Ramos (cell line): ENCODE data around the gene EFNA3.

Experiments used
- in situ Hi-C: fragments of 300-500 bp; cut with MboI; formaldehyde crosslinking; loops from one replicate; pipeline ENCODE4 v1.14.3; 2022; ENCODE audit warnings: low sequenced_read_pairs; ENCODE audit not compliant: unreplicated experiment

The EFNA3 gene

GRCh38 chr1:155044812-155045657 is 33.6 kb upstream of the EFNA3 start:
- in situ Hi-C loops, result no loop called here

DNA sequence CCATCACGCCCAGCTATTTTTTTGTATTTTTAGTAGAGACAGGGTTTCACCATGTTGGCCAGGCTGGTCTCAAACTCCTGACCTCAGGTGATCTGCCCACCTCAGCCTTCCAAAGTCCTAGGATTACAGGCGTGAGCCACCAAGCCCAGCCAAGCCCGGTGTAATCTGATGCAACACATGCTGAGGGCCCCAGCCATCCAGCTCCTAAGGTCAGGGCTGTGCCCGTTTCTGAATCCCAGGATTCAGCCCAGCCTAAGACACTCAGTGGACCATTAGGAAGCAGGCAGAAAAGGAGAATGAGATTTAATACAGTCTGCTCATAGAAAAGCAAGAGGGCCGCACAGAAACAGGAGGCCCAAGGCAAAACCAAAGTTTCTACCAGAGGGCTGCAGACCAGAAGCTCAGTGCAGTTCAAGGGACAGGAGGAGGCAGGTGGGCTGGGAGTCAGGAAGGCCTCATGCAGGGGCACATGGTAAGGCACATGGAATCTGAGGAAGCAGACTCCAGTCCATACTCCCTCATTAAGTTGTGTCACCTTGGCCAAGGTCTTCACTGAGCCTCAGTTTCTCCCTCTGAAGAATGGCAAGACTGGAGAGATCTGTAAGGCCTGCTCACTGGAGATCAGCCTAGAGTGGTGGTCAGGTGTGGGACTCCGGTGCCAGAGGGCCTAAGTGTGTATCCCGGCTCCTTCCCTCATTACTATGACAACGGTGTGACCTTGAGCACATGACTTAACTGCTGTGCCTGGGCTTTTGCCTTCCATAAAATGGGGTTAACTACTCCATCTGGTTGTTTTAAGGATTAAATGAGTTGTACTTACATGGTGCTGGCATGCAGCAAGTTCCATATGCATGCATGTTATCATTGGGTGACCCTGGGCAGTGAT is 29.9 kb upstream of the EFNA3 start:
- in situ Hi-C loops, result no loop called here

- in situ Hi-C loops, result loop anchor here (25.0 kb wide), 1 partner anchor 388 kb away; no protein-coding TSS in a partner anchor
These were observed 28.7 kb upstream of the EFNA3 start for GRCh38 chr1:155049651-155050559.

DNA sequence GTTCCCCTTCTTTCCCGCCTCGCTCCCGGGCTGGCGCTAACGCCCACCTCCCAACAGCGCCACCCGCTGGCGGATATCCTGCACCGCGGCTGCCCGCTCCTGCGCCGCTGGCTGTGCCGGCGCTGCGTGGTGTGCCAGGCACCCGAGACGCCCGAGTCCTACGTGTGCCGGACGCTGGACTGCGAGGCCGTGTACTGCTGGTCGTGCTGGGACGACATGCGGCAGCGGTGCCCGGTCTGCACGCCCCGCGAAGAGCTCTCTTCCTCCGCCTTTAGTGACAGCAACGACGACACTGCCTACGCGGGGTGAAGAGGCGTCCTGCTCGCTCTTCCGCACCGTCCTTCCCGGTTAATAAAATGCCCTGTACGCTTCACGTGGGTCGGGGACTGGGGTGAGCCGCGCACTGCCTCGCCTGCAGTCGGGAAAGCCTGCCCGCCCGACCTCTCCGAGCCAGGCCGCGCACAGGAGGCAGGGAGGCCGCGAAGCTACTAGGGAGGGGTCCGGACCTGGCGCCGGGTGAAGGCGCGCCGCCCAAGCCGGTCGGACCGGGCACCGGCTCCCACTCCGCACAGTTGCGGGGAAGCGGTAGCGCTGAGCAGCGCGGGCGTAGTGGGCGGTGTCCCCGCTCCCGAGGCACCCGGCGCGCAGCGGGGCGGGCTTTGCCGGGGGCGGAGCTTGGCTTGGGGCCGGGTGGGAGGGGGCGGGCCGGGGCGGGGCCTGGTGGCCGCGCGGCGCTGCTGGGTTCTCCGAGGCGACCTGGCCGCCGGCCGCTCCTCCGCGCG is 27.9 kb upstream of the EFNA3 start, which contains the start of gene ADAM15:
Gene ADAM15, plus strand, starts transcription at position 757 of the 782 bp plus-strand sequence. CDS start 71 bp downstream, outside the sequence.
- in situ Hi-C loops, result loop anchor here (25.0 kb wide), 1 partner anchor 388 kb away; no protein-coding TSS in a partner anchor

DNA sequence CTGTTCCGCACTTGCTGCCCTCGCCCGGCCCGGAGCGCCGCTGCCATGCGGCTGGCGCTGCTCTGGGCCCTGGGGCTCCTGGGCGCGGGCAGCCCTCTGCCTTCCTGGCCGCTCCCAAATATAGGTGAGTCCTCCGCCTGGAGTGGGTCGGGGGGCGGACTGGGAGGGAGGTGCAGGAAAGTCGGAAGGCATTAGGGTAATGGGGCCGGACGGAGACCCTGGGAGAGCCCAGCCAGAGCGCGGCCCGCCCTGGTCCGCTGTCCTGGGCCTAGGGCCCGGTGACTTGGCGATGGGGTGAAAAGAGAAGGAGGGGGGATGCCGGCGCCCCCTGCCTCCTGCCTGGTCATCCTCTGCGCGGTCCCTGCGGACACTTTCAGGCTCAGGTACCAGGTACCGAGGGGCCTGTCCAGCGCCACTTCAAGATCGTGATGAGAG is 27.3 kb upstream of the EFNA3 start:
- in situ Hi-C loops, result loop anchor here (25.0 kb wide), 1 partner anchor 389 kb away; no protein-coding TSS in a partner anchor

DNA sequence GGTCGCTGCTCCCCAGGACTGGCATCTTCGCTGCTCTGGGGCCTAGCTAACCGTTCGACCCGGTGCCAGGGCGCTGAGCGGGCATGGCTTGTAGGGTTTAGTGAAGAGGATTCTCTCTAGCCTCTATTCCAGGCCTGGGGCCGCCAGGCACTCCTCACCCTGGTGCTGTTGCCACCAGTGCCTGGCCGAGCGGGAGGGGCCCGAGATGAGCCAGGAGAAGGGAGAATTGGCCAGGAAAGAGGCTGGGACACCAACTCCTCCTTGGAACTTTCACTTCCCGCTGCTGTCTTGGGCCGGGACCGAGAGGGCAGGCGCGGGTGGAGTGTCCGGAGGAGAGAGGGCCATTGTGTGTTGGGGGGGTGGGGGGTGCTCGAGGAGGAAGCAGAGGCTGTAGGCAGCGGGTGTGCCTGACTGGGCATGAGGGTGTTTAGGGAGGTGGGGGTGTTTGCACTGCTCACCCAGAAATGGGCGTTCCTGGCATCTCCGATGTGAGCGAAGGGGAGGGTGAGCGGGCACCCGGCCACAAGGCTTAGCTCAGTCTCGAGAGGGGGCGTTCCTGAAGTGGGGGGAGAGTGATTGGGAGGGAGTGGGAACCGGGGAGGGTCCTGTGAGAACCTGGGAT is 26.7 kb upstream of the EFNA3 start:
- in situ Hi-C loops, result loop anchor here (25.0 kb wide), 1 partner anchor 390 kb away; no protein-coding TSS in a partner anchor

GRCh38 chr1:155052439-155053395 is 25.9 kb upstream of the EFNA3 start:
- in situ Hi-C loops, result loop anchor here (25.0 kb wide), 1 partner anchor 390 kb away; no protein-coding TSS in a partner anchor

GRCh38 chr1:155053531-155054105 is 25.0 kb upstream of the EFNA3 start:
- in situ Hi-C loops, result loop anchor here (25.0 kb wide), 1 partner anchor 391 kb away; no protein-coding TSS in a partner anchor

- in situ Hi-C loops, result loop anchor here (25.0 kb wide), 1 partner anchor 395 kb away; no protein-coding TSS in a partner anchor
These were observed 21.5 kb upstream of the EFNA3 start for GRCh38 chr1:155057104-155057503.

GRCh38 chr1:155057788-155058211 is 20.8 kb upstream of the EFNA3 start:
- in situ Hi-C loops, result loop anchor here (25.0 kb wide), 1 partner anchor 395 kb away; no protein-coding TSS in a partner anchor

GRCh38 chr1:155060736-155061135 is 17.9 kb upstream of the EFNA3 start:
- in situ Hi-C loops, result loop anchor here (25.0 kb wide), 1 partner anchor 398 kb away; no protein-coding TSS in a partner anchor

- in situ Hi-C loops, result loop anchor here (25.0 kb wide), 1 partner anchor 399 kb away; no protein-coding TSS in a partner anchor
These were observed 17.1 kb upstream of the EFNA3 start for GRCh38 chr1:155061381-155062150.

DNA sequence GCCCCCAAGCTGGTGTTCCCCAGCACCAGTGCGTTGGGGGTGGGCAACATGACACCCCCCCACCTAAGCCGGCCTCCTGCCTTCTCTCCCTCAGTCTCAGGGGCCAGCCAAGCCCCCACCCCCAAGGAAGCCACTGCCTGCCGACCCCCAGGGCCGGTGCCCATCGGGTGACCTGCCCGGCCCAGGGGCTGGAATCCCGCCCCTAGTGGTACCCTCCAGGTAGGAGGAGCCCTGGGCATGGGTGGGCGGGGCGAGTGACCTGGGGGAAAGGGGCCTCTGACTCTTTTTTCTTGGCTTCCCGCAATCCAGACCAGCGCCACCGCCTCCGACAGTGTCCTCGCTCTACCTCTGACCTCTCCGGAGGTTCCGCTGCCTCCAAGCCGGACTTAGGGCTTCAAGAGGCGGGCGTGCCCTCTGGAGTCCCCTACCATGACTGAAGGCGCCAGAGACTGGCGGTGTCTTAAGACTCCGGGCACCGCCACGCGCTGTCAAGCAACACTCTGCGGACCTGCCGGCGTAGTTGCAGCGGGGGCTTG is 16.4 kb upstream of the EFNA3 start:
- in situ Hi-C loops, result loop anchor here (25.0 kb wide), 1 partner anchor 400 kb away; no protein-coding TSS in a partner anchor

DNA sequence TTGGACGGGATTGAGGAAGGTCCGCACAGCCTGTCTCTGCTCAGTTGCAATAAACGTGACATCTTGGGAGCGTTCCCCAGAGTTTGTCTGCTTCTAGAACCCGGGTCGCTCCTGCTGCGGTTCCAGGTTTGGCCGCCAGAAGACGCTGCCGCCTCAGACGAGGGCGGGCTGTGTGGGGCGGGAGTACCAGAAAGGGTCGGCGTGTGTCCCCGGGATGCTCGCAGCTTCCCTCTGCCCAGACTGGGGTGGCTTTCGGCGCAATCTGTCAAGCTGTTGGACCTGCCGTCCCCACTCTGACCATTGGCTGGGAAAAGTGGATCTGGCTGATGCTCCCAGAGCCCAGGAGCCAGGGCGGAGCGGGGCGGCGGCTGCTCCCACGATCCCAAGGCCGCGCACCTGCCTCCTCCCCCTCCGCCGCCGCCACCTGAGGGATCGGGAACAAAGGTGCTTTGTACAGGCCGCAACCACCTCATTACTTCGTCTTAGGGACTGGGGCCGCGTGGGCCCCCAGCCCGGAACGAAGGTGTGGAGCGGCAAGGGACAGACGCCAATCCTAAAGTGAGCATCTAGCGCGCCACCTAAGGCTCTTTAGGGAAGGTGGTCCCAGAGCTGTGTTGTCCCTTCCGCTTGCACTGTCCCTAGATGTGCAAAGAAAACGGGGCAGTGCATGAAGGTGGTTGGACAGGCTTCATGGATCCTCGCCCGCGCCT is 15.8 kb upstream of the EFNA3 start:
- in situ Hi-C loops, result loop anchor here (25.0 kb wide), 1 partner anchor 401 kb away; no protein-coding TSS in a partner anchor
